ENCODE results near the gene CXADR.

The CXADR gene

GRCh38 chr21:17498586-17498985 is 14.3 kb upstream of the CXADR start:
- no peak for TF ChIP-seq FOXP2 (optimal IDR thresholded peaks at IDR 0.05; ENCODE audit: borderline replicate concordance, extremely low read depth, extremely low read length, insufficient read depth)
- no peak for TF ChIP-seq POLR2AphosphoS5 (IDR thresholded peaks at IDR 0.05; ENCODE audit: low read depth, low read length)
- TF ChIP-seq REST (IDR thresholded peaks at IDR 0.05; ENCODE audit: insufficient read depth in 1 of 2, low read depth in 2 of 2, low read length in 2 of 2), result no peak
- TF ChIP-seq TAF1 (IDR thresholded peaks at IDR 0.05; ENCODE audit: borderline replicate concordance, insufficient read depth, low read length), result no peak
- no peak for TF ChIP-seq SIN3A (IDR thresholded peaks at IDR 0.05; ENCODE audit: borderline replicate concordance, insufficient read depth, low read length)

- TF ChIP-seq SIN3A (IDR thresholded peaks at IDR 0.05; ENCODE audit: borderline replicate concordance, insufficient read depth, low read length) (no peak), POLR2AphosphoS5 (IDR thresholded peaks at IDR 0.05; ENCODE audit: low read depth, low read length) (no peak), TAF1 (IDR thresholded peaks at IDR 0.05; ENCODE audit: borderline replicate concordance, insufficient read depth, low read length) (no peak), REST (IDR thresholded peaks at IDR 0.05; ENCODE audit: insufficient read depth in 1 of 2, low read depth in 2 of 2, low read length in 2 of 2) (no peak), FOXP2 (optimal IDR thresholded peaks at IDR 0.05; ENCODE audit: borderline replicate concordance, extremely low read depth, extremely low read length, insufficient read depth) (no peak)
Observed at GRCh38 chr21:17501107-17502006, 11.5 kb upstream of the CXADR start.

- TF ChIP-seq FOXP2 (optimal IDR thresholded peaks at IDR 0.05; ENCODE audit: borderline replicate concordance, extremely low read depth, extremely low read length, insufficient read depth), result no peak
- no peak for TF ChIP-seq SIN3A (IDR thresholded peaks at IDR 0.05; ENCODE audit: borderline replicate concordance, insufficient read depth, low read length)
Observed at GRCh38 chr21:17506951-17507350, 5.9 kb upstream of the CXADR start.

GRCh38 chr21:17507591-17507990 is 5.3 kb upstream of the CXADR start:
- TF ChIP-seq POLR2AphosphoS5 (IDR thresholded peaks at IDR 0.05; ENCODE audit: low read depth, low read length) (no peak), SIN3A (IDR thresholded peaks at IDR 0.05; ENCODE audit: borderline replicate concordance, insufficient read depth, low read length) (no peak), FOXP2 (optimal IDR thresholded peaks at IDR 0.05; ENCODE audit: borderline replicate concordance, extremely low read depth, extremely low read length, insufficient read depth) (no peak), TAF1 (IDR thresholded peaks at IDR 0.05; ENCODE audit: borderline replicate concordance, insufficient read depth, low read length) (no peak), REST (IDR thresholded peaks at IDR 0.05; ENCODE audit: insufficient read depth in 1 of 2, low read depth in 2 of 2, low read length in 2 of 2) (no peak)

- TF ChIP-seq TAF1 (IDR thresholded peaks at IDR 0.05; ENCODE audit: borderline replicate concordance, insufficient read depth, low read length) (no peak), FOXP2 (optimal IDR thresholded peaks at IDR 0.05; ENCODE audit: borderline replicate concordance, extremely low read depth, extremely low read length, insufficient read depth) (no peak), POLR2AphosphoS5 (IDR thresholded peaks at IDR 0.05; ENCODE audit: low read depth, low read length) (no peak), SIN3A (IDR thresholded peaks at IDR 0.05; ENCODE audit: borderline replicate concordance, insufficient read depth, low read length) (no peak), REST (IDR thresholded peaks at IDR 0.05; ENCODE audit: insufficient read depth in 1 of 2, low read depth in 2 of 2, low read length in 2 of 2) (no peak)
Observed at GRCh38 chr21:17513214-17514123, 626 bp downstream of the CXADR start.
